ENCODE results near the gene FCN3.

- TF ChIP-seq, protein P1, sequence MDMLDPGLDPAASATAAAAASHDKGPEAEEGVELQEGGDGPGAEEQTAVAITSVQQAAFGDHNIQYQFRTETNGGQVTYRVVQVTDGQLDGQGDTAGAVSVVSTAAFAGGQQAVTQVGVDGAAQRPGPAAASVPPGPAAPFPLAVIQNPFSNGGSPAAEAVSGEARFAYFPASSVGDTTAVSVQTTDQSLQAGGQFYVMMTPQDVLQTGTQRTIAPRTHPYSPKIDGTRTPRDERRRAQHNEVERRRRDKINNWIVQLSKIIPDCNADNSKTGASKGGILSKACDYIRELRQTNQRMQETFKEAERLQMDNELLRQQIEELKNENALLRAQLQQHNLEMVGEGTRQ (IDR thresholded peaks at IDR 0.05) = no peak
- no peak for TF ChIP-seq HDAC2 (IDR thresholded peaks at IDR 0.05)
- TF ChIP-seq POLR2A (IDR thresholded peaks at IDR 0.05; ENCODE audit: low read length) = no peak
- TF ChIP-seq RCOR1 (IDR thresholded peaks at IDR 0.05; ENCODE audit: low read depth, low read length) = no peak
- TF ChIP-seq EP300 (IDR thresholded peaks at IDR 0.05) = no peak
- no peak for TF ChIP-seq CTCF (IDR thresholded peaks at IDR 0.05)
- TF ChIP-seq, protein P2, sequence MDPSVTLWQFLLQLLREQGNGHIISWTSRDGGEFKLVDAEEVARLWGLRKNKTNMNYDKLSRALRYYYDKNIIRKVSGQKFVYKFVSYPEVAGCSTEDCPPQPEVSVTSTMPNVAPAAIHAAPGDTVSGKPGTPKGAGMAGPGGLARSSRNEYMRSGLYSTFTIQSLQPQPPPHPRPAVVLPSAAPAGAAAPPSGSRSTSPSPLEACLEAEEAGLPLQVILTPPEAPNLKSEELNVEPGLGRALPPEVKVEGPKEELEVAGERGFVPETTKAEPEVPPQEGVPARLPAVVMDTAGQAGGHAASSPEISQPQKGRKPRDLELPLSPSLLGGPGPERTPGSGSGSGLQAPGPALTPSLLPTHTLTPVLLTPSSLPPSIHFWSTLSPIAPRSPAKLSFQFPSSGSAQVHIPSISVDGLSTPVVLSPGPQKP (IDR thresholded peaks at IDR 0.05; ENCODE audit: low read depth, low read length) = no peak
- TF ChIP-seq JUN (IDR thresholded peaks at IDR 0.05) = no peak
- TF ChIP-seq ESRRA (IDR thresholded peaks at IDR 0.05; ENCODE audit: borderline replicate concordance, low read length) = no peak
Measured at GRCh38 chr1:27410709-27411108, 36.1 kb upstream of the FCN3 start.

Measured in A549 (cell line).